NCI-H146 treated with DMSO at 0.1 percent for 48 hours (cell line): Measurements from ENCODE around the gene PPIL1.
"Not testable (repeated sequence)": the region's sequence is repeated elsewhere in the genome, so short reads cannot be mapped to it uniquely, and the experiment has no call there.

Experiments
- DNase-seq: peaks from one replicate; lab custom pipeline; 2025; ENCODE audit not compliant: unreplicated experiment; lab: John Stamatoyannopoulos, UW

PPIL1 gene

DNA sequence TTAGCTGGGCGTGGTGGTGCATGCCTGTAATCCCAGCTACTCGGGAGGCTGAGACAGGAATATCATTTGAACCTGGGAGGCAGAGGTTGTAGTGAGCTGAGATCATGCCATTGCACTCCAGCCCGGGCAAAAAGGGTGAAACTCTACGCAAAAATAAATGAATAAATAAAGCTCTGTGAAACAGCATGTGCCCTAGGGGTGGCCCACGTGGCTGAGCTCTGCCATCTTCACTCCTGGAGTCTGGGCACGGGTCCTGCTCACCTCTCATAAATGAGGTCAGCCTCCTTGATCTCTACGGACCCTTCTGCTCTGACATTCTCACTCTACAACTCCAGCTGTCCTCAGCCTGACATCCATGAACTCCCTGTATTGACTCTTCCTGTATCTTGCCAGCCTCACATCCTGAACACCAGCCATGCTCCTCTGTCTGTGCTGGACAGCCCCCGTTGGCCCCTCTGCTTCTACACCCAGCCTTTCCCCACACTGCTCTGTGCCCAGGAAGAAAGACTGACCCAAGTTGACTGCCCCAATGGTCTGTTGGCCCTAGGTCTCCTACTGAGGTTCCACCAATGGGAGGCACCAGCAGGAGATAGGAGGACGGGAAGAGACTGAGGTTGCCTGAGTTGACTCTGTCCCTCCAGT, 57.3 kb downstream of the PPIL1 start:
- no peak for DNase-seq

DNA sequence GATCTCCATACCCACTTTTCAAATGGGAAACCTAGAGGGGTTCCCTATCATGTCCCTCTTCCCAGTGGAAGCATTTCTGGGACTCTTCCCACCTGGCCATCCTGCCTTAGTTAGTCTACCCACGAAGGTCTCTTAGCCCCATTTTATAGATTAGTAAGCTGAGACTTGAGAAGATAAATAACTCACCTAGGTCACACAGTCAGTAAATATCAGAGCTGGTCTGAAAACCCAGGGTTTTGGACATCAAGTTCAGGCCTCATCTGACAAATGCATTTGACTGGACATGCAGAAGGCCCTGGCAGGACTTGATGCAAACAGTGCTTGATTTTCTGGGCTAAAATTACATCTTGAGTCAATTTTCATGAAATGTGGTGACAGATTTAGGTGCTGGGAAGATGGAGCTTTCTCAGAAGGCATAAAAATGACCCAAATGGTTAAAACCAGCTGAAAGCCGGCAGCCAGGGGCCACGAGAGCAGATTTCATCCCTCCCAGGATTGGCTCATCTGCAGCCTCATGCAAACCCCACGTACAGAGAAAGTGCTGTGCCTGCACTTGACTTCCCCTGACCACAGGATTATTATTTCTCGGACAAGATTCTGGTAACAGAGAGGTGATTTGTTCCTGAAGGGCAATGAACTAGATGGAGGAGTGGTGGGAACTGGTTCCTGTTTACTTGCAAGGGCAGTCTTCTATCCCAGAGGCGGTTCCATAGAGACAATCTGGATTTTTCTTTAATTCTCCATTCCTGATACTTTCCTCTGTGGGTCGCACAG, 58.5 kb downstream of the PPIL1 start:
- no peak for DNase-seq

DNA sequence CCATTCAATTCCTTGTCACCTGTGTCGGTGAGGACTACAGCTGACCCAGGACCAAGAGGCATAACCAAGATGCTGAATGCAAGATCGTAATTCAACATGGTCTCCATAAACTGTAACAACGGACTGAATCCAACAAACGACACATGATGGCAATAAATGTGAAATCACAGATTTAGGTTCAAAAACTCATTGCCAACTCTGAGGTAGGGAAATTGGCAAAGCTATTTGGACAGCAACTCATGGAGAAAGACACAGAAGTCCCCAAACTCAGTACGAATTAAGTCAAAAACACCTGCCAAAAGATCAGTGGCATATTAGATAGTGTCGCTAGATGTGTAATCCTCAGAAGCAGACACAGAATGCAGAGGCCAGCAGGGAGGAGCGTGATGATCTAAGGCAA, 60.4 kb downstream of the PPIL1 start:
- DNase-seq, result no peak

DNA sequence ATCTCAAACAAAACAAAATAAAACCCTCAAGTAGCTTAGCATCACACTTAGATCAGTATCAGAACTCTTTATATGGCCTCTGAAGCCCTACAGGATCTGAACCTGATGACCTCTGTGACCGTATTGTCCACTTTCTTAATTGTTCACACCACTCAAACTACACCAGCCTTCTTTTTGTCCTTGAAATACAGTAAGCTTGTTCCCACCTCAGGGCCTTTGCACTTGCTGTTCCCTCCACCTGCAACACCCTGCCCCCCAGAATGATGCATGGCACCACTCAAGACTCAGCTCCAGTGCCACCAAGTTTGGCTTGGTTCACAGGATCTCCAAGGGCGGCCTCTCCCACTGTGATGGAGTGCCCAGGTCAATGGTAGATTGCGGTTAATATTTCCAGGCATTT, 61.1 kb downstream of the PPIL1 start:
- no peak for DNase-seq

DNA sequence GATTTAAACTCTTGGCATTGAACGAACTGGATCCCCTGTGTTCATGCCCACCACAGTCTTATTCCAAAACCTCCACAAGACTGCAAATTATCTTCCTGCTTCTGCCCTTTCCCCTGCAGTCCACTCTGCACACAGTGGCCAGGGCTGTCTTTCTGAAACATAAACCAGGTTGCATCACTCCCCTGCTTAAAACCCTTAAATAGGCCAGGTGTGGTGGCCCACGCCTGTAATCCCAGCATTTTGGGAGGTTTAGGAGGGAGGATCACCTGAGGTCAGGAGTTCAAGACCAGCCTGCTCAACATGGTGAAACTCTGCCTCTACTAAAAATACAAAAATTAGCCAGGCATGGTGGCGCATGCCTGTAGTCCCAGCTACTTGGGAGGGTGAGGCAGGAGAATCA, 61.6 kb downstream of the PPIL1 start:
- not testable (repeated sequence) for DNase-seq

DNA sequence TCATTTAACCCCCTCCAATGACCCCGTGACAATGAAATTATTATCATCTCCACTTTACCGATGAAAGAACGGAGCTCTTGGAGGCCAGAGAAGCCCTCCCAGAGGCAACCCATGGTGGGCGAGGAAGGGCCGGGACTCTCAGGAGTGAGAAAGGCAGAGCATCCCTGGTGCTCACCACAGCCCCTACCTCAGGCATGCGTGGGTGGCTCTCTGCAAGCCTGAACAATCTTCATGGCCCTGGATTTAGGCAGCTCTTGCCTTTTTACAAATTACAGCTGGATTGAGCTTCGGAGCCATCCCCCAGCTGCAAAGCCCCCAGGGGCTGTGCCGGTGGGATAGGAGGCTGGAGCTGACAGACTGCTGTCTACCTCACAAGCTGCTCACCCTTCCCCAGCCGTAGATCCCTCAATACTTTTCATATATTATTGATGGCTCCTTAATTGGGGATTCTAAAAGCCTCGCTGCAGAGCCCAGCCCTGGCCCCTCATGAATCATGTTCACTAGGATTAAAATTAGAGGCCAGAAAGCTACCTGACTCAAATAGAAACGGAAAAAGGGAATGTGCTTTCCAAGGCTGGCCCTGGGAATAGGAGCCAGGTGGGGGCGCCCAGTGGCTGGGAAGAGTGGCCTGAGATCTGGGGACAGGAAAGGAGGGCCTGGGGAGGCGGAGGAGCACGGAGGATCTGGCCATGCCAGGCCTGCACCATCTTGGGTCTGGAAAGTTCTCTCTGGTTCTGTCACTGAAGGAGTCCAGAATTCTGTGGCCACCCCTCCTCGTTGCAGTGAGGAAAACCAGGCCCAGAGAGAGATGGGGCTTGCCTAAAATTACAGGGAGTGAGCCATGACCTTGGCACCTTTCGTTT, 64.4 kb downstream of the PPIL1 start:
- DNase-seq, result no peak

DNA sequence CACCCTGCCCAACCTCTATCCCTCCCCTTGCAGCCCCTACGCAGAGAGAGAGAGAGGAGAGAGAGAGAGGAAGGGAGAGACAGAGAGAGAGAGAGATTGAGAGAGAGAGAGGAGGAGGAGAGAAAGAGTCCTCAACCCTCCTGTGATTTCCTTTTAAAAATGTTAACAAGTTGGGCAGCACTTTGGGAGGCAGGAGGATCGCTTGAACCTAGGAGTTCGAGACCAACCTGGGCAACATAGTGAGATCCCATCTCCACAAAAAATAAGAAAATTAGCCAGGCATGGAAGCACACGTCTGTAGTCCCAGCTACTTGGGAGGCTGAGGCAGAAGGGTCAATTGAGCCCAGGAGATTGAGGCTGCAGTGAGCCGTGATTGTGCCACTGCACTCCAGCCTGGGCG, 65.4 kb downstream of the PPIL1 start:
- DNase-seq, result no peak

DNA sequence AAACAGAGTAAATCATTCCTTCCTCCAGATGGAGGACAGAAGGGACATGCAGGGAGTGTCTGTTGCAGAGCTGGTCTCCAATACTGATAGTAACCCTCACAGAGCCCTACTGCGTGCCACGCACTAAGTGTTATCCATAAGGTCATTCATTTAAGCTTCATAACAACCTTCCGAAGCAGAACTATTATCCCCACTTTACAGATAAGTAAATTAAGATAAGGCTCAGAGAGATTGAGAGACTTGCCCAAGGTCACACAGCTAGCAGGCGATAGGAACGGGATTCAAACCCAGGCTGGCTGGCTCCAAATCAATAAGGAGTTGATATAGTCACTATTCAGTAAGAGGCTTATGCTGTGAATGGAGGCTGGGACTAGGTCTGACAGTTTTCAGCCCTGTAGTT, 66.0 kb downstream of the PPIL1 start:
- no peak for DNase-seq

DNA sequence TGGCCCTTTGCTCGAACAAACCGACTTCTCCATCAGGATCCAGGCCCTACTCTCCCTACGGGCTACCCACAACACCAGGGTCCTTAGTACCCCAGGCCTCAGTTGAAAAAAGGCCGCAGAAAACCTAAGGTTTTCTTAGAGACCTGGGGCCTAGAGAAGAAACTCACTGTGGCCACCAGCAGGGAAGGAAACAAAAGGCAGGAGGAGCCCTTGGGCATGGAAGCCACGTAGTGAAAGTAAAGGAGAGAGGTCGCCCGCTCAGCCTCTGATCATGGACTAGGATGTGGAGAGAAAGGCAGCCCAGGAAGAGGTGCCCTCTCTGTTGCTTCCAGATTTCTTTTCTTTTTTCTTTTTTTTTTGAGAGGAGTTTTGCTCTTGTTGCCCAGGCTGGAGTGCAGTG, 66.9 kb downstream of the PPIL1 start:
- no peak for DNase-seq

DNA sequence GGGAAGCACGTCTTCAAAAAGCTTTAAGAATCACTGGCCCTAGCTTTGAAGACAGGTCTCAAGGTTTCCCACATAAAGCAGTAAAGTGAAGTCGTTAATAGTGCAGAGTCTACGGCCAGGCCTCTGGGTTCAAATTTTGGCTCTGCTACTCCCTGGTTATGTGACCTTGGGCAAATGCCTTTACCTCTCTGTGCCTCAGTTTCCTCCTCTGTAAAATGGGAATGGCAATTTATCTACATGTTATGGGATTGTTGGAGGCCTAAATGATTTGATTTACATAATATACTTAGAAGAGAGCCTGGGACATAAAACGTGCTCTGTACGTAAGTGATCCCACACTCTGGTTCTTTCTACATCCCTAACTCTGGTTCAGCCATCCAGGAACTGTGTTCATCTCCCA, 67.5 kb downstream of the PPIL1 start:
- no peak for DNase-seq

DNA sequence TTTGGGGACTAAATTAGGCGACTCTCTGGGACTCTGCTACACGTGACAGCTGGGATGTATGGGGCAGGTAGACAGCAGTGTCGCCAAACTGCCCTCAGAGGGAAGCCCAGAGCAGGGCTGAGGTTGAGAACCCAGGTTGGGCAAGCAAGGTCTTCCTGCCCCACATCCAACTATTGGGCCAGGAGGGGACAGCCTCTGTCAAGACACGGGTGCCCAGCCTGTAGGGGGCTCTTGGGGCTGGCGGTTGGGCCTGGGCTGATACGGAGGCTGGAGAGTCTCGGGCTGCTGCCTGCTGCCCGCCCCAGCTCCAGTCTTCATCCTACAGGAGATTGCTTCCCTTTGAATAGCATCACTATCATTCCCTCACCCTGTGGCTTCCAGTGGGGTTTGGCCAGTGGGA, 68.7 kb downstream of the PPIL1 start:
- DNase-seq, result no peak

DNA sequence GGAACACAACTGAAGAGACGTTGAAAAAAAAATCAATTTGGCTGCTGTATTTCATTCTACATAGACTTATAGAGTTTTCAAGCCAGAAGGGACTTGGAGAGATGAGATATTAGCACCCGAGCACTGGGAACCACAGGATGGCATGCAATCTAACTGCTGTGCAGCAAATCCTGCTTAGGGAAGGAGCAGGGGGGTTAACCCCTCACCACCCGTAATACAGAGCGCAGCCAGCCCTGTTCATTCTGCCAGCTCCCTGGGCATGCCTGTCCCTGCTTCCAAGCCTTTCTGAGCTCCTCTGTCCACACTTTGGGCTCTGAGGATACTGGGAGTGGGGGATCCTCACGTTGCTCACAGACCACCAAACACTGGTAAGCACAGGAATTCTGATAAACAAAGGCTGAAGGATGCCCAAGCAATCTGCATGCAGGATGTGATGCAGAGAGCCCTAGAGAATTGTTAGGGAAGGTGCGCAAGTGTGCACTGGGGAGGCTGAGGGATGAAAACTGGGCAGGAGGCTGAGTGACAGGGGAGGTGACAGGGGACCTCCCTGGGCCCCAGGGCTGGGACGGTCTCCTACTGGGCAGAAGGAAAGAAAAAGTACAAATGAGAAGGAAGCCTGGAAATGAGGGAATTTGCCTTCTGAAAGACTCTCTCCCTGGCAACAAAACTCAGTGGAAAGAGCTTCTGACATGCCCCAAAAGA, 69.4 kb downstream of the PPIL1 start:
- no peak for DNase-seq
